HG02852 (cell line): ENCODE data around the gene HS6ST3.

Source experiments
- ATAC-seq: cut with Tn5 transposase; IDR thresholded peaks from one replicate; pipeline ENCODE4 v1.9.1; 2021; ENCODE audit warnings: mild to moderate bottlenecking, moderate library complexity; ENCODE audit not compliant: unreplicated experiment

The HS6ST3 gene

DNA sequence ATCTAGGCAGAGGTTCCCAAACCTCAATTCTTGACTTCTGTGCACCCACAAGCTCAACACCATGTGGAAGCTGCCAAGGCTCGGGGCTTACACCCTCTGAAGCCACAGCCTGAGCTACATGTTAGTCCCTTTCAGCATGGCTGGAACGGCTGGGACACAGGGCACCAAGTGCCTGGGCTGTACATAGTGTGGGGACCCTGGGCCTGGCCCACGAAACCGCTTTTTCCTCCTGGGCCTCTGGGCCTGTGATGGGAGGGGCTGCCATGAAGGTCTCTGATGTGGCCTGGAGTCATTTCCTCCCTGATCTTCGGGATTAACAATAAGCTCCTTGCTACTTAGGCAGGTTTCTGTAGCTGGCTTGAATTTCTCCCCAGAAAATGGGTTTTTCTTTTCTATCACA is 108.1 kb downstream of the HS6ST3 start:
- no peak for ATAC-seq

DNA sequence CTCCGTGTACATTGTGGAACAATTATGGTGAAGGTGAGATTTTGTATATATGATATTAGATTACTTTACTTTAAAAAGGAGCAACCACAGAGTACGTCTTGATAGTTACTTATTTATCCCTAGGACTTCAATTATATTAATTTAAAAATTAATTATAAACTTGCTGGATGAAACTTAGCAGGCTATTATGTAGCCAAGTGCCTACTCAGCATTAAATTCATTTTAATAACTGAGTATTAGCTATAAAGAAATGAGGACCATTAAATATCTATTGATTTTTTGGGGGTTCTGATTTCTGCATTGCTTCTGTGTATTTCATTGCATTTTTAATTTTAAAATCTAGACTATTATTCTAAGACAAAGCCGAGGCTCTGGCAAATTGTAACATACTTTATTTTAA is 109.4 kb downstream of the HS6ST3 start:
- ATAC-seq = no peak

DNA sequence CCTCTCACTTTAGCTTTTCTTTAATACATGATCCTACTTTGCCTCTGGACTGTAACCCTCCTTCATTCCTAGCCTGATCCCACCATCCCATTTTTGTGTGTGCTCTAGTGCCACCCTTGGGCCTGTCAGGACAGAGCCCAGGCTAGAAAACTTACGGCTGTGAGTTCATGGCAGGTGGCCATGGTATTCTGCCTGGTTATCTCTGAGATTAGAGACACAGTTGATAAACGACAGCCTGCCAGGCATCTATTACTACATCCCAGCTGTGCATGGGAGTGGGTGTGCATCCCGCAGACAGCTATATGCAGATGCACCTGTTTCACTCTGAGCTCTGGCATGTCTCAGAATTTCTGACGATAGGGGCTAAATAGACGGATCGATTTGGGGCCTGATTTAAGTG is 110.9 kb downstream of the HS6ST3 start:
- ATAC-seq = no peak

DNA sequence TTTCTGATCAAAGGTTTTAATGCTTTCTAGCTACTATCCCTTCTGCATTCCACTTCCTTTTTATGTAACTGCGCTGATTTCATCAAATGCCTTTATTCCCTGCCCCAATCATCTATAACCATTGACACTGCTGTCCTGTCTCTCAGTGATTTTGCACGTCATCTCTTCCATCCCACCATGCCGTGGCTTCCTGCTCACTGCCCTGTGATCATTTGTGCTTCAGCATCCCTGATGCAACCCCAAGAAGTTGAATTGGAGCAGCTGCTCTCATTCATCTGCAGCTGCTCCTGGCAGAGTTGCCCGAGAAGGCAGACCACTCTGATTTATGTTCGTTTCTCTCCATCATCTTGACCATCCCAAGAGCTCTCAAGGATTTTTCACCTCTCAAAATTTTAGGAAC is 112.4 kb downstream of the HS6ST3 start:
- ATAC-seq = no peak

DNA sequence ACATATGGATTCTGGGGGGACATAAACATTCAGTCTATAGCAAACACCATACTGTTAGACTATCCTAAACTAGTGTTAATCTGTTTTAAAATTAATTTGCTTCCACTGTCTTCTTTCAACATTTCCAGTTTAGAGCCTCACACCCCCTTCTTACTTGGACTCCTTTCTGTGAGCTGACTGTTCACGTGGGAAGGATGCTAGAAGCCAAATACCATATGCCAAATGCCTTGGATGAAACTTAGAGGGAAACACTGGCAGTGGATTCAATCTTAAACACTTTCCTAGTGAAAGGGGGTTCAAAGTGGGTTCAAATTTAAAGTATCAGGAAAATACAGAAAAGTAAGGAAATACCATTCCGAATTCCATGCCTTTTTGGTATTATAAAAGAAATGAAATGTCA is 113.6 kb downstream of the HS6ST3 start:
- ATAC-seq = no peak

DNA sequence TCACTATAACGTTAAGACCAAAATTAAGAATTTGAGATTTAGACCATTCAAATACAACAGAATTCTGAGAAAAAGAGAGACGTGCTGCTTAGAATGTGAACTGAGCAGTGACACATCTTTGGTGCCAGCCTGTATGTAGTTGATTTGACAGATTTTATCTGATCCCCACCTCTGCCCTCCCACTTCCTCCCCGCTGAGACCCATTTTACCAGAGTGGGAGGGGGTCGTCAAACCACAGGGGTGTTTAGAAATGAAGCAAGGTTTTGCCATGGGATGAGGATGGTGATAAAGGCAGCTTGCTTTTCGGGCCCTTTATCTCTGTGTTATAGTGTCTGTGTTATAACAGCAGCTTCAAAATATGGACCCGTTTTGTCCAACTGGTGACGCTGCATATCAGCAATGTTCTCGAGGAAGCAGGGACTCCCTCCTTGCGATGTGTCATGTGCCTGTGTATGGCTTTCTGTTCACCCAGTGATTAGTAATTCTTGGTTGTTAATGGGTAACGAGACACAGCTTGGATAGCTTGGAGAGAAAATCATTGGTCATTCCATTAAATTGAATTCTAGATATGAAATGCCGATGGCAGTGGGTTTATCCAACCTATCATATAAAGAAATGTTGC is 125.0 kb downstream of the HS6ST3 start:
- no peak for ATAC-seq

DNA sequence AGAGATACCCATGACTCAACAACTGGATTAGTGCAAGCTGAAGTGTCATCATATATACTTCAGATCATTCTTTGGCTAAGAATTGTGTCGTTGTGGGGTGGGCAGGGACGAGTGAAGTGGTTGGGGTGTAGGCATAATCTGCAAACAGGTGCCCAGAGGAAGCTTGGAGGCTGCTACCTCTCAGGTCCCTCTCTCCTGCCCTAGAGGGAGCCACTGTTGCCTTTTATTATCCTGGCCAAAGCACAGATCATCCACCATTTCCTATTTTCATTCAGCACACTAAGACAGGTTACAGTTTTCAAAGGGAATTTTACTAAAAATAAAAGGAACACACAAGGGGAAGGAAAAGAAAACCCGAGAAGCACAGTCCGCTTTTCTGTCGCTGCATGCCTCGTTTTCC is 126.6 kb downstream of the HS6ST3 start:
- ATAC-seq = no peak

DNA sequence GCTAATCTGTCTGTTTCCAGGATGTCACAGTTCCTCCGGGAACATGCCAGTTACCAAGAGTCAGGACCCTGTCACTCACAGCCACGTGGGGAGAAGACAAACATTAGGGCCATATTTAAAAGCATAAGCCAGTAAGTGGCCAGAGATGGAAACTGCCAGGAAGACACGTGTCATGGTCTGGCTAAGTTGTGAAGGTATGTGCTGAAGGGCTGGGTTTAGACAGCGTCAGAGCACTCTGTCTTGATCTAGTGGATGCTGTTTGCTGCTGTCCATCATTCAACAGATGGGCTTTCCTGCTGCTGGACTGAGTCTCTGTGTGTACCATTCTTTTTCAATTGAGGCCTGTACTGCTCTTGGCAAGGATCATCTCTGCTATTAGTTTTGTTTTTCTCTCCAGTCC is 128.6 kb downstream of the HS6ST3 start:
- no peak for ATAC-seq

DNA sequence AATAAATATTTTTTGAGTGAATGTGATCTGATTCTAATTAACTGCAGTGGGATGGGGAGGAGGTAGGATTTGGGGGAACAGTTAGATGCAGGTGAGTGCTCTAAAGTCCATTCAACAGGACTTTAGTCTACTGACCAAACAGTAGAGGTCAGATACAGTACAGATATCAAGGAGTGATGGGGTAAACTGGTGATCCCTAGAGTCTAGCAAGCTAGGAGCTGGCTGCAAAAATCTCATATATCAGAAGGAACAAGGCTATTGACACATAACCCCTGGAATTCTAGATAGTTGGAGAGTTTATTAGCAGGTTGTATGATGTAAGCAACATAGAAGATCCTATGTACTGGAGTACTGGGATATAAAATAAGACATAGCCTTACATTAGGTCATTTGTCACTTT is 131.6 kb downstream of the HS6ST3 start:
- no peak for ATAC-seq

DNA sequence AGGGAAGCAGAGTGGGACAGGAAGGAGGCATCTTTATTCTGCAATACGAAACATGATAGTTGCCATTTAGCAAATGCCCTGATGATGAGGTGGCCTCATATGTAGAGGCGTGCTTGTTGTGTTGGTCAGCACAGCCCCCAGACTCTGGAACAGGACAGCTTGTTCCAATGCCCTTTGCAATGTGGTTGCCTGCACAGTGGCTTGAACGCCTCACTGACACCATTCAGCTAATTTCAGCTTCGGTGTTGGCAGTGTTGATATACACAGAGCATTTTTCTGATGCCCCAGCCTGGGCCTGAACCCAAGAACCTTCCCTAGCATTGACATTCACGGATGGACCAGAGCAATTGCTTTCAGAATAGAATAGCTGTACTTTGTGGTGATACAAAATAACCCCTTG is 133.3 kb downstream of the HS6ST3 start:
- ATAC-seq = no peak

DNA sequence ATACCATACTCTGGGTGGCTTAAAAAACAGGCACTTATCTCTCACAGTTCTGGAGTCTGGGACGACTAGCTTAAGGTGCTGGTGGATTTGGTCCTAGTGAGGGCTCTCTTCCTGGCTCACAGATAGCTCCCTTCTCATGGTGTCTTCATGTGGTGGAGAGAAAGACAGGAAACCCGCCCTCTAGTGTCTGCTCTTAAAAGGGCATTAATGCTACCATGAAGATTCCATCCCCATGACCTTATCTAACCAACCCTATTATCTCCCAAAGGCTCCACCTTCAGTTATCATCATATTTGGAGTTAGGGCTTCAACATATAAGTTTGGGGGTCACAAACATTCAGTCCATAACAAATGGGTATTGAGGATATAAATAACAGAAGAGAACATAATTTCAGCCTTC is 139.4 kb downstream of the HS6ST3 start:
- ATAC-seq = peak; percentile 84

DNA sequence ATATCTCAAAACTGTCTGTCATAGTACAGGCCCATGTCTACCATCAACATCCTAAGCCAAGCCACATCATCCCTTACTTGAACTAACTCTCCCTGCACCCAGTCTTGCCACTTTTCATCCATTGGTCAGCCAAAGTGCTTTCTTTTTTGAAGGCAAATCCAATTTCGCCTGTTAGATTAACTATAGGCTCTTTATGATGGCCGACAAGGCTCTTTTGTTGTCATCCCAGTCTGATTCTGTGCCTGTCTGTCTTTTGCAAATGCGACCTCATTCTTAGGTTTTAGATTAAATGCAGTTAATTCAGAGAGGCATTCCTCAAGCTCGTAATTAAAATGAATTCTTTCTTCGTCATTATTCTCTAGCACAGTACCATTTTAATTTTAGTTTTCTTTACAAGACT is 148.3 kb downstream of the HS6ST3 start:
- no peak for ATAC-seq

DNA sequence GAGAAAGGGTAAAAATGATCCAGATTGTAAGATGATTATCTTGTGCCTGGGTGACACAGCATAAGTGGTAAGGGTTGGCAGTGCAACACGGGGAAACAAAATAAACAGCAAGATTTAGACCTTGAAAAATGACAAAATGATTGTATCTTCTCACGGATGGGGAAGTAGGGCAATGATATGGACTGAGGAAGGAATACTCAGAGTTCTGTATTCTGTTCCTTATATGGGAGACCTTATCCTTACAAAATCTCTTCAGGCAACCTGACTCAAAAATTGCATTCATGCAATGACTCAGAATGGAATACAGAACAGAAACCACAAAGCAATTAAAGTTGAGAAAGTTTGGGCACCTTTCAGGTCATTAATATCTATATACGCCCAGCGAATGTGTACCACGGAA is 149.0 kb downstream of the HS6ST3 start:
- no peak for ATAC-seq

DNA sequence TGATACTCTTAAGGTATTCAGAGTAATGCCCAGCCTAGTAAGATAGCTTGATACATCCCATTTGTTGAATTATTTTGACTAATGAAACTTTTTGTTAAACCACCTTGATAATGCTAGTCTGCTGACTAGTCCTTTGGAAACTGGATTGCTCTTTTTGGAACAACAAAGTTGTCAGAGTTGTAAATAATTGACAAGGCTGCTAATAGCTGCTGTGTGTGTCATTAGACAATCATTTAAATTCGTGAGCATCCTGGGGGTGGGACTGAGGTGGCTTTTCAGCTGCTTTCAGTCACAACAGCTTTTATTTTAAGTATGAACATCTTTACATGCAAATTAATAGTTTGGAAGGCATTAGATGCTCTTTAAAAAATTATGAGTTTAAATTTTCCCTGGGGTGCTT is 153.5 kb downstream of the HS6ST3 start:
- ATAC-seq = no peak

DNA sequence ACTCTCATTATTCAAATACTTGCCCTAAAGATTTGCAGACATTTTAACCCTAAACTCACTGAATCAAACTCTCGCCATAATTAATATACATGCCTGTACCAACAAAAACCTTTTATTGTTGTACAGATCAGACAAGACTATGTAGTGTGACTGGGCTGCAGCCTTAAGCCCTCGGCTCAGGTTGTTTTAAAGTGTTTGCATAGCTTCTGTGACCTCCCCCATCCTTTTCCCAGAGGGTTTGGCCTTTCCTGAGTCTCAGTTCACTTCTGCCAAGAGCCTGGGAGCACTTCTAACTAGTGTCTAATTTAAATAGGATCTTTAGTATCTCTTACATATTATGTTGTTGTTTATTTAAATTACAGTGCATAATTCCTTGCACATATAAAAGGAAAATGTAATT is 158.2 kb downstream of the HS6ST3 start:
- ATAC-seq = no peak

DNA sequence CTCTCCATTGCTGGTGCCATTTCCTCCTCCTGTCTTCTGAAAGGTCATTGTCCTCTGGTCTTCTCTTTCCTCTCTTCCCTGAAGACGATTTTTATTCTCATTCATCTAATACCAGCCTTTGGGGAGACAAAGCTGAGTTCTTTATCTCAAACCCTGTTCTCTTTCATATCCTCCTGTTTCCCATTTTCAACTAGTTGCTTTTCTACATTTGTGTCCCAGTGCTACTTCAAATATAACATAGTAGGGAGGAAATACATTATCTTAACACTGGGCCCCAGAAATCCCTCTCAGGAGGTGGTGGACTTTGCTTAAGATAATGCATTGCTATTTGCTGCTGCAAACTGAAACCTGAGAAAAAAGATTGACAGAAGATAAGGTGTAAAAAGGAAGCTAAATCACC is 159.1 kb downstream of the HS6ST3 start:
- no peak for ATAC-seq

DNA sequence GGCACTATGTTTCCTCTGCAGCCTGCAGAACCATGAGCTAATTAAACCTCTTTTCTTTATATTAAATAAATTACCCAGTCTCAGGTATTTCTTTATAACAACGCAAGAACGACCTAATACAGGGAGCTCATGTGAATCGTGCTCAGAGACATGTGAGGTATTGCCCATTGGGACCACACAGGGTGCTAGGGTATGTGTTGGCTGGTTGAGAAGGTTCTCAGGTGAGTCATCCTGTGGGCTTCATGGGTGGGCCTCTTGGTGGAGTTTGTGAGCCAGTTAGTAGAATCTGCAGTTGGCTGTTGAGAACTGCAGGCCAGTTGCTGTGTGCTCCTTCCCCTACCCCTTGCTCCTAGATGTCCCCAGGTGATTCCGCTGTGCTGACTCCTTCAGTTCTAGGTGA is 163.0 kb downstream of the HS6ST3 start:
- no peak for ATAC-seq

DNA sequence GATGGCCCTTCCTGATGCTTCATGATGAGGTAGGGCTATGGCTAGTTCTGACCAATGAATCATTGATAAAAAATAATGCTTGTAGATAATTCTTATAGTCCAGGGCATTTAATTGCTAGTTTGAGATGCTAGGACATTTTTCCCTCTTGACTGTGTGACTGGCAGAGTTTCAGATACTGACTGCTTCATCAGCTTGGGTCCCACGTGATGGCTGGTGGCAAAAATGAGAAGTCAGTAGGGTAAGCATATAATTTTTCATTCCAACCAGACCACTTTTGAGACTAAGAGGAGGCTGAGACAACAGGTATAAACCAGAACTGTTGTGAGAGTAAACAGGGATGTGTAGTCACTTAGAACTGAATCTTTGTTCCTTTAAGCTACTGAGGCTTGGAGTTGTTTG is 183.3 kb downstream of the HS6ST3 start:
- no peak for ATAC-seq

DNA sequence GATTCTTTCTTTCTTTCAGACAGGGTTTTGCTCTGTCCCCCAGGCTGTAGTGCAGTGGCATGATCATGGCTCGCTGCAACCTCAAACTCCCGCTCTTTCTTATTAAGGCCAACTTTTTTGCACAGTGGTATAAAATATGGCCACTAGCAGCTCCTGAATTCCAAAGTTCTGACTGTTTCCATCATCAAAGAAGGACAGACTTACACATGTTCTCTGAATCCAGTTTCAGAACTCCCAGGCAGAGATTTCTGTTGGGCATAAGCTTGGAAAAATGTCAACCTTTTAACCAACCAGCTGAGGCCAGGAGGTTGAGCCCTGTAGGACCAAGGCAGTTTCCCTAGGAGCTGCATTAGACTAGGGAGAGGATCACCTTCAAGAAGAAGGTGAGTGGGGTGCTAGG is 184.1 kb downstream of the HS6ST3 start:
- ATAC-seq = no peak

DNA sequence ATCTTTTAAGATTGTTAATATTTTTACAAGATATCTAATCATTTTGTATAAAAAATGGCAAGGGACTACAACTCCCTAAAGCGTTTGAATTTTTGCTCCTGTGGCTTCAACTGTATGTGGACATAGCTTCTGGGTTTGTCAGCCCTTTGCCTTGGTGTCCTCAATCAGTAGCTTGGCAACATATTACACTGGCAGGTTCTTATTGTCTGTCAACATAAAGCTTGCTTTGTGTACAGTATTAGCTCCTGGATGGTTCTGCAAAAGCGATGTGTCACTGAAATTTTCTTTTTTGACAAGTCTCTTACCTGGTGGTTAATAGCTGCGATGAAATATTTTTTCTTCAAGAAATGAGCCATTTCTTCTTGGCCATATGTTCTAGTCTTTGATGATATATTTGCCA is 190.0 kb downstream of the HS6ST3 start:
- ATAC-seq = no peak

DNA sequence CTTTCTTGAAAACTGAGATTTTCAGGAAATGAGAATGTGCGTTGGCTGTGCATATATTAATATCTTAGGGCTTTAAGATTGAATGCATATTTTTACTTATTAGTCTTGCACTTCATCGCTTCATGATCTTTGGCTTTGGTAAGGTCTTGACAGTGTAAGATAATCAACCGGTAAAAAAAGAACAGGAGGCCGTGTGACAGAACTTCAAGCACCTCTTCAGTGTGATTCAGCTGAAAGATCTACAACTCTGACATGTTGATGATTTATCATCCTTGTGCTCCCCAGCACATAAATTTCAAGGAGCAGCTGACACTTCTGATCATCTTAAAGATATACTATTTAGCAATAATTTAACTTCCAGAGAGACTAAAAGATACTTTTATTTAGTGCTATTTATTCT is 195.1 kb downstream of the HS6ST3 start:
- no peak for ATAC-seq

DNA sequence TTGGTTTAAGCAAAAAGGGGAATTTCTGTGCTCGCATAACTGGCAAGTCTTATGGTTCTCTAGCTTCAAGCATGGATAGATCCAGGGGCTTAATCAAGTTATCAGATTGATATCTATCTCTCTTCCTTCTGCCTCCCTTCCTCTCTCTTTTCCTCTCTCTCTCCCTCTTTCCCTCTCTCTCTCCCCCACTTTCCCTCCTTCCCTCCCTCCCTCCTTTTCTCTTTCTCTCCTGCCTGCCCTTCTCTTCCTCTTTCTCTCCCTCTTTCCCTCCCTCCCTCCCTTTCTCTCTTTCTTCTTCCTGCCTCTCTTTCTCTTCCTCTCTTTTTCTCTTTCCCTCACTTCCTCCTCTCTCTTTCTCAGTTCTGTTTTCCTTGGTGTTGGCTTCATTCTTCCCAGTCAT is 195.8 kb downstream of the HS6ST3 start:
- no peak for ATAC-seq
